ENCODE measurements around the gene FBXL17. TPM values are rescaled to one million over a fixed set of nuclear protein-coding genes. Genes with fewer than 3 reads are reported as not detected.
"Not testable (repeated sequence)": the region's sequence is repeated elsewhere in the genome, so short reads cannot be mapped to it uniquely, and the experiment has no call there.

Gene FBXL17
- total RNA-seq, 1 experiment from 2014 or later = 3.5 TPM

DNA sequence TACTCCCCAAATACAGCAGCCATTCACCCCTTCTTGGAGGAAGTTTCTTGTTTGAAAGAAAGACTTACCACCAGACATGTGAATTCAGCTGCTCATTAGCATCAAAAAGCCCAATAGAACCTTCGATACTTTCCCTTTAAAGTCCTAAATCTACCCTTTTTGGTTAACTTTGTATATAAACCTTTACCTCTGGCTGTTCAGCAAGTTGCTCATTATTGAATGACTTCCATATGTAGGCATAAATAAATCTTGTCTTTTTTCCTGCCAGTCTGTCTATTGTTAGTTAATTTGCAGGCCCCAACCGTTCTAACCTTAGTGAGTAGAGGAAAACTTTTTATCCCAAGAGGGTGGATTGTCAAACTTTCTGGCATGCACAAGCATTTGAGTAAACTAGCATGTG, 27.9 kb upstream of the FBXL17 start:
- no peaks in the 10 kb centered on the region for H3K27me3 Mint-ChIP-seq (ENCODE audit: low read depth)
- ATAC-seq = peak; percentile 70
- H3K36me3 Mint-ChIP-seq = no peaks in the 10 kb centered on the region
- H3K9me3 Mint-ChIP-seq = peaks cover 6% of the 10 kb centered on the region
- H3K27ac Mint-ChIP-seq = peak overlapping the region; percentile 88
- POLR2A ChIA-PET = no interaction called here
- H3K4me3 Mint-ChIP-seq = peak overlapping the region; percentile 45
- TF ChIP-seq NFE2L1 (CRISPR knock-in tag; IDR thresholded peaks at IDR 0.05) (no peak), ZBTB21 (CRISPR knock-in tag; IDR thresholded peaks at IDR 0.05; ENCODE audit: borderline replicate concordance) (no peak), CBFB (CRISPR knock-in tag; IDR thresholded peaks at IDR 0.05; ENCODE audit: low read depth) (no peak), SOX15 (CRISPR knock-in tag; IDR thresholded peaks at IDR 0.05) (no peak), ZNF317 (CRISPR knock-in tag; IDR thresholded peaks at IDR 0.05; ENCODE audit: borderline replicate concordance, low read depth) (no peak), ZNF219 (CRISPR knock-in tag; IDR thresholded peaks at IDR 0.05; ENCODE audit: borderline replicate concordance) (no peak), NFATC4 (CRISPR knock-in tag; IDR thresholded peaks at IDR 0.05) (no peak), GTF2I (CRISPR knock-in tag; conservative IDR thresholded peaks at IDR 0.05) (no peak)
- CTCF ChIA-PET = no interaction called here
- no peak for DNase-seq (ENCODE audit: low spot score)
- H3K4me1 Mint-ChIP-seq = peaks cover 27% of the 10 kb centered on the region

DNA sequence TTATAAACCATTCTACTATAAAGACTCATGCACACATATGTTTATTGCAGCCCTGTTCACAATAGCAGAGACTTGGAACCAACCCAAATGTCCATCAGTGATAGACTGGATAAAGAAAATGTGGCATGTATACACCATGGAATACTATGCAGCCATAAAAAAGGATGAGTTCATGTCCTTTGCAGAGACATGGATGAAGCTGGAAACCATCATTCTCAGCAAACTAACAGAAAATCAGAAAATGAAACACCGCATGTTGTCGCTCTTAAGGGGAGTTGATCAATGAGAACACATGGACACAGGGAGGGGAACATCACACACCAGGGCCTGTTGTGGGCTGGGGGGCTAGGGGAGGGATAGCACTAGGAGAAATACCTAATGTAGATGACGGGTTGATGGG, 23.3 kb upstream of the FBXL17 start:
- H3K27ac Mint-ChIP-seq; H3K27me3 Mint-ChIP-seq (ENCODE audit: low read depth); H3K4me3 Mint-ChIP-seq; CTCF ChIA-PET; POLR2A ChIA-PET; ATAC-seq; DNase-seq (ENCODE audit: low spot score): not testable (repeated sequence)
- Mint-ChIP-seq H3K9me3 (peaks cover 46% of the 10 kb centered on the region), H3K36me3 (peaks cover 26% of the 10 kb centered on the region), H3K4me1 (peaks cover 15% of the 10 kb centered on the region)
- TF ChIP-seq GTF2I (CRISPR knock-in tag; conservative IDR thresholded peaks at IDR 0.05) = 0 out of 2 replicates have a peak, but pooled peaks have one; percentile 29

DNA sequence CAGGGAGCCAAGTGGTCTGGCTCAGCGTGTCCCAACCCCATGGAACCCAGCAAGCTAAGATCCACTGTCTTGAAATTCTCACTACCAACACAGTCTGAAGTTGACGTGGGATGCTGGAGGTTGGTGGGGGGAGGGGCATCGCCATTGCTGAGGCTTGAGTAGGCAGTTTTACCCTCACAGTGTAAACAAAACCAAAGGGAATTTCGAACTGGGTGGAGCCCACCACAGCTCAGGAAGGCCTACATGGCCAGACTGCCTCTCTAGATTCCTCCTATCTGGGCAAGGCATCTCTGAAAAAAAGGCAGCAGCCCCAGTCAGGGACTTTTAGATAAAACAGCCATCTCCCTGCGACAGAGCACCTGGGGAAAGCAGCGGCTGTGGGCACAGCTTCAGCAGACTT, 17.1 kb upstream of the FBXL17 start:
- ChIA-PET POLR2A (interaction anchor here (1.2 kb wide), 1 partner anchor 17 kb away, joined by 4 read pairs; the partner anchor contains the start of gene FBXL17), CTCF (no interaction called here)
- Mint-ChIP-seq H3K27me3 (ENCODE audit: low read depth) (no peaks in the 10 kb centered on the region; the same call in 1 of the 2 replicates), H3K4me1 (no peaks in the 10 kb centered on the region), H3K4me3 (no peak overlapping the region), H3K36me3 (peaks cover 28% of the 10 kb centered on the region), H3K27ac (no peak overlapping the region), H3K9me3 (peaks cover 50% of the 10 kb centered on the region)
- ATAC-seq (peak; percentile 48), DNase-seq (ENCODE audit: low spot score) (no peak)
- TF ChIP-seq TP53 (CRISPR knock-in tag; IDR thresholded peaks at IDR 0.05) (no peak), ZNF121 (CRISPR knock-in tag; IDR thresholded peaks at IDR 0.05) (no peak), ZNF232 (CRISPR knock-in tag; IDR thresholded peaks at IDR 0.05) (no peak), GRHL2 (CRISPR knock-in tag; IDR thresholded peaks at IDR 0.05; ENCODE audit: insufficient replicate concordance, severe bottlenecking) (no peak), SOX15 (CRISPR knock-in tag; IDR thresholded peaks at IDR 0.05) (no peak), IRF2 (CRISPR knock-in tag; IDR thresholded peaks at IDR 0.05; ENCODE audit: borderline replicate concordance, low read depth) (no peak), ZNF317 (CRISPR knock-in tag; IDR thresholded peaks at IDR 0.05; ENCODE audit: borderline replicate concordance, low read depth) (no peak), CREM (CRISPR knock-in tag; IDR thresholded peaks at IDR 0.05) (no peak), ELF4 (CRISPR knock-in tag; IDR thresholded peaks at IDR 0.05; ENCODE audit: low read depth) (no peak), JUN (CRISPR knock-in tag; IDR thresholded peaks at IDR 0.05) (no peak), SMAD4 (CRISPR knock-in tag; IDR thresholded peaks at IDR 0.05) (no peak), TEAD4 (CRISPR knock-in tag; IDR thresholded peaks at IDR 0.05) (no peak), JAZF1 (CRISPR knock-in tag; IDR thresholded peaks at IDR 0.05) (no peak), NFYB (CRISPR knock-in tag; conservative IDR thresholded peaks at IDR 0.05; ENCODE audit: low read depth) (no peak), ESRRA (CRISPR knock-in tag; IDR thresholded peaks at IDR 0.05; ENCODE audit: borderline replicate concordance) (no peak)
- TF ChIP-seq, protein P1, sequence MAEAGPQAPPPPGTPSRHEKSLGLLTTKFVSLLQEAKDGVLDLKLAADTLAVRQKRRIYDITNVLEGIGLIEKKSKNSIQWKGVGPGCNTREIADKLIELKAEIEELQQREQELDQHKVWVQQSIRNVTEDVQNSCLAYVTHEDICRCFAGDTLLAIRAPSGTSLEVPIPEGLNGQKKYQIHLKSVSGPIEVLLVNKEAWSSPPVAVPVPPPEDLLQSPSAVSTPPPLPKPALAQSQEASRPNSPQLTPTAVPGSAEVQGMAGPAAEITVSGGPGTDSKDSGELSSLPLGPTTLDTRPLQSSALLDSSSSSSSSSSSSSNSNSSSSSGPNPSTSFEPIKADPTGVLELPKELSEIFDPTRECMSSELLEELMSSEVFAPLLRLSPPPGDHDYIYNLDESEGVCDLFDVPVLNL (CRISPR knock-in tag; IDR thresholded peaks at IDR 0.05; ENCODE audit: borderline replicate concordance, low read depth) = no peak

DNA sequence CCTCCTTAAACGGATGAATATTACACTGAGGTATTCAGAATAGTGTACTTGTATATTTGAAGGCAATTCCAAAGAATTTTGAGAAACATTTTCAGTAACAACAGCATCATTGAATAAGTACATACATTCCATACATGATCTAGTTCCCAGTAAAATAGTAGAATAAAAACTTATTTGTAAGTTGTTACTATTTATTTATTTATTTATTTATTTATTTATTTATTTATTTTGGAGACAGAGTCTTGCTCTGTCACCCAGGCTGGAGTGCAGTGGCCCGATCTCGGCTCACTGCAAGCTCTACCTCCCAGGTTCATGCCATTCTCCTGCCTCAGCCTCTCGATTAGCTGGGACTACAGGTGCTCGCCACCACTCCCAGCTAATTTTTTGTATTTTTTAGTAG, 14.9 kb upstream of the FBXL17 start:
- POLR2A ChIA-PET; CTCF ChIA-PET; DNase-seq (ENCODE audit: low spot score); ATAC-seq; H3K27me3 Mint-ChIP-seq (ENCODE audit: low read depth); H3K4me3 Mint-ChIP-seq; H3K27ac Mint-ChIP-seq; H3K4me1 Mint-ChIP-seq: not testable (repeated sequence)
- Mint-ChIP-seq H3K9me3 (peaks cover 34% of the 10 kb centered on the region), H3K36me3 (peaks cover 21% of the 10 kb centered on the region)

All from WTC11 (cell line).